GM21367 (cell line): Measurements from ENCODE around the gene TDRD12.

Experiments used
- ATAC-seq: cut with Tn5 transposase; IDR thresholded peaks from one replicate; pipeline ENCODE4 v1.9.1; 2021; ENCODE audit not compliant: unreplicated experiment

Gene TDRD12

GRCh38 chr19:32719611-32720059 lies at the start of gene TDRD12:
Gene TDRD12, plus strand, starts transcription at chr19:32719767. Its CDS starts 306 bp downstream, at chr19:32720073.
- no peak for ATAC-seq

GRCh38 chr19:32671883-32672593 lies 47.5 kb upstream of the TDRD12 start:
- no peak for ATAC-seq

GRCh38 chr19:32672841-32673240 lies 46.7 kb upstream of the TDRD12 start:
- no peak for ATAC-seq

DNA sequence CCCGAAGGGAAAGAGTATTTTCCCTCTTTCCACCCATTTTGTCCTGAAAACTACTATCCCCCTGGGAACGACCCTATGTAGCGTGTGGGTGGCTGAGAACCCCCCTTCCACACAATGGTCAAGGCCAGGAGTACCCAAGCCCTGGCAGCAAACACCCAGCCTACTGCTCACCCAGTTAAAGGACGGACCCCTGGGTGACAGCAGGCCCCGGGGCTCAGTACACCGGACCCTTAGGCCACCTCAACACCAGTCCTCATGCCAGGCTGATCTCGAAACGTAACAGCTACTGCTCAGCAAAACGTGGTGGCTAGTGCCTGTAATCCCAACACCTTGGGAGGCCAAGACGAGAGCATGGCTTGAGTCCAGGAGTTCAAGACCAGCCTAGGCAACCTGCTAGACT lies 46.0 kb upstream of the TDRD12 start:
- ATAC-seq: no peak

GRCh38 chr19:32674153-32674930 lies 45.2 kb upstream of the TDRD12 start:
- no peak for ATAC-seq

- ATAC-seq: peak; percentile 94
These were observed 44.4 kb upstream of the TDRD12 start, which contains the start of gene ANKRD27 for GRCh38 chr19:32674931-32675719. Gene ANKRD27, minus strand, starts transcription at chr19:32675180. Its CDS starts 16,165 bp downstream, at chr19:32659015.

- ATAC-seq: no peak
These were observed 43.8 kb upstream of the TDRD12 start, which contains the start of gene RGS9BP for GRCh38 chr19:32675720-32676185. Gene RGS9BP, plus strand, starts transcription at chr19:32675848. Its CDS starts 416 bp downstream, at chr19:32676264.

GRCh38 chr19:32676186-32676894 lies 43.2 kb upstream of the TDRD12 start:
- ATAC-seq: no peak

GRCh38 chr19:32676895-32677359 lies 42.6 kb upstream of the TDRD12 start:
- ATAC-seq: no peak

GRCh38 chr19:32677657-32678056 lies 41.9 kb upstream of the TDRD12 start:
- ATAC-seq: no peak

DNA sequence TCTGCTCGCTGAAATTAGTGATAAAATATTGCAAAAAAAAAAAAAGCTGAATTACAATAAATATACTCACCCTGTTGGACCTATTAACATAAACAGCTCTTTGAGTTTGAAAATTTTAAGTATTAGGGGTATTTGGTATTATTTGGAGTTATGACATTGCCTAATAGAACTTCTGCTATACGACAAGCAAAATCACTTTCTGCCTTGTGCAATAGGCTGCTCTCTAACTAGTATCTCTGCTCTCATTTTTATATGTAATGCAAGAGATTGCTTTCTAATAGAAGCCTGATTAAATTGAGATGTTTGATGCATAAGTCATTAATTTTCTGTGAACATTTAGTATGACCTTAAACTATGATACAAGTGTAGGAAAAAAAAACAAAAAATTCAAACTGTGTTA lies 38.6 kb upstream of the TDRD12 start:
- no peak for ATAC-seq

DNA sequence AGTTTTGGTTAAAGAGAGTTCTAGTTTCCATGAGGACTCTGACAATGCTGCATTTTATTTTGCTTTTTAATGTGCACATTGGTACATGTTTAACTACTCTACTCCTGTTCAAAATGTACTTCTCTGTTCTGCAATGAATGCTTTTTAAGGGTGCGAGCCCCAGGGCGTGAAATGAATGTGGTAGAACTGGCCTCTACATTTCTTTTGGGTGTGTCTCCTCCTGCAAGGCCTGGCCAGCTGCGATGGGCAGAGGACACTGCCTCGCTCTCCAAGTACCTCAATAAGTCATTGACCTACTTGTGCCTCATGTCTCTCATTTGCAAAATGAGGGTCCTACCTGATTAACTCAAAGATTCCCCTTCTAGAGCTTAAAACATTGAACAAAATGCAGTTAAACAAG lies 37.2 kb upstream of the TDRD12 start:
- ATAC-seq: no peak

DNA sequence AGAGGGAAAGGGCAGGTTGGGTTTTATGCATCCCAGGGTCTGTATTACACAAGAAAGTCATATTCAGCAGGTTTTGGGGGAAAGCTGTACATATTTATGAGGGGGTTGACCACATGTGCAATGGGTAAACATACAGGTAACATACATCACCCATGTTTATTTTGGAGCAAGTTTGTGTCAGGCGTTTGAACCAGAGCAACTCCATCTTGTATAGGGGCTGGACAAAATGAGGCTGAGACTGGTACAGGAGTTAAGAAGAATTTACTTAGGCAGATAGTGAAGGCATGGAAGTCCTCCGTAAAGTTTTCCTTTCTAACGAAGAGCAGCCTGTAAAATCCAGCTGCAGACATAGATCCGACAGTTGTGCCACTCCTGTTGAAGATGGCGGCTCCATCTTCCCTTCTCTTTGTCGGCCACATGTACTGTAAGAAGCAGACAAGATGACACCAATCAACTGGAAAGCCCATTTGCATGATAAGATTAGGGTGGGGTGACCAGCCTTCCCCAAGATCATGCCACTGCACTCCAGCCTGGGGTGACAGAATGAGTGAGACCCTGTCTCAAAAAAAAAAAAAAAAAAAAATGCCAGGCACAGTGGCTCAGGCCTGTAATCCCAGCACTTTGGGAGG lies 32.6 kb upstream of the TDRD12 start:
- no peak for ATAC-seq

DNA sequence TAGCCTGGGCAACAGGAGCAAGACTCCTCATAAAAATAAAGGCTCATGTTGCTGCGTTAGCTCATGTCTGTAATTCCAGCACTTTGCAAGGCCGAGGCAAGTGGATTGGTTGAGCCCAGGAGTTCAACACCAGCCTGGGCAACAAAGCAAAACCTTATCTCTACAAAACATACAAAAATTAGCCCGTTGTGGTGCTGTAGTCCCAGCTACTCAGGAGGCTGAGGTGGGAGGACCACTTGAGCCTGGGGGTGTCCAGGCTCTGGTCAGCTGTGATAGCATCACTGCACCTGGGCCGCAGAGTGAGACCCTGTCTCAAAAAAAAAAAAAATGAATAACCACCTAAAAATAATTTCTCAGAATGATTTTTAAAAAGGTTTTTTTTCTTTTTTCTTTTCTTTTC lies 31.9 kb upstream of the TDRD12 start:
- no peak for ATAC-seq

GRCh38 chr19:32688311-32688710 lies 31.3 kb upstream of the TDRD12 start:
- ATAC-seq: no peak

DNA sequence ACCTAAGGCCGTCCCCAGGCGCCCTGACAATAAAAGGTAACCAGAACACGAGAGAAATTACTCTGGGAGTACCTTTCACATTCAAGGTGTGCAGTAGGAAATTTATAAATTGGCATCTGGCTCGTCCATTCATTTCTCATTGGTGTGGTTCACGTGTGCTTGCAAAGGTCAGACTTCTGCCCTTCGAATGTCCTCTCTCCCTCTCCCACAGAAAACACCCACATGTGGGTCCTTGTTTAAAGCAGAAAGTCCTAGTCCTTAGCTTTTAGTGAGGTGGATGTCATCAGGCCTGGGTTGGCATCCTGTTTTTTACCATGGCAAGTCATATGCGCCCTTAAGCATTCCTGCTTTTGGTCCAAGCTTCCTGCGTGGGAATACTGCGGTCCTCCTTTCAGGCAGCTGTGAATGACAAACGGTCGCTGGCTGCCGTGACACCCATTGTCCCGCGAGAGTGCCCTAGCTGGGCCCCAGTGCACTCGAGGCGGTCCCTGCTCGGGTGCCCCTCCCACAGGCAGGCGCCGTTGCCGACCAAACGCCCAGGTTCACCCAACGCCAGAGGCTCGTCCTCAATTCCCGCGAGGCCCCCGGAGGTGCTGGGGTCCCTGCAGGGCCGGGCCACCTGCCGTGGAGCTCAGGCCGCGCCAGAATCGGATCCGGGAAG lies 28.1 kb upstream of the TDRD12 start, which contains the start of gene NUDT19:
Gene NUDT19, plus strand, starts transcription at position 531 of the 661 bp plus-strand sequence. CDS start 140 bp downstream, outside the sequence.
- peak; percentile 90 for ATAC-seq

- ATAC-seq: peak; percentile 37
These were observed 27.4 kb upstream of the TDRD12 start for GRCh38 chr19:32691952-32692726.

- no peak for ATAC-seq
These were observed 26.9 kb upstream of the TDRD12 start for GRCh38 chr19:32692727-32693061.
